ENCODE results near the gene PCSK1.
A peak's percentile ranks its signal among the peaks of the same experiment; 100 is the strongest.

DNA sequence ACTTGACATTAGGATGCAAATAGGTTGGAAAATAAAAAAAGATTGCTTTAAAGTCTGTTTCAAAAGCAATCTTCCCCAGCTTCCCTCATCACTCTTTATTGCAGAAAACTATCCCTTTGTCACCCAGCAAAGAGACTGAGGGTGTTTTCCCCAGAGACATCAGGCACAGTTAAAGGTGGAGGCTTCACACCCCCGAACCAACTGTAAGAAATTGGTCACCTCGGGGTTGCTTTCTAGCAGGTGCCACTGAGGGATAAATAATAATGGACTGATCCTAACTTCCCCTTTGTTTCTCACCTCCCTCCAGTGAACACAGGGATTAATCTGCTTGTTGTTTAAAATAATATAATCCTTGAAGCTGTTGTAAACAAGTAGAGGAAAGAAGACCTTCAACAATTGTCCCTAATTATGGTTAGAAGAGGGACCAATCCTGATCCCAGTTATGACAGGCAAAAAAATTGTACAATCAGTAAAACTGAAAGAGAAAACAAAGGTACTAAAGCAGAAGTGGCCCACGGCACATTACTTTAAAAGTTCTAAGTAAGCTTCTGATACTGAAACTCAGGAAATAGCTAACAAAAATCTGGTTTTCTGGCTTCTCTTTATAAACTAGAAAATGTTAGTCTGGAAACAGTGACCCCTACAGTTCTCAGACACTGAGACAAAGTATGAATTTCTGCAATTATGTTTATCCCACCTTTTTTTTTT is 6.6 kb upstream of the PCSK1 start:
- TF ChIP-seq, protein P1, sequence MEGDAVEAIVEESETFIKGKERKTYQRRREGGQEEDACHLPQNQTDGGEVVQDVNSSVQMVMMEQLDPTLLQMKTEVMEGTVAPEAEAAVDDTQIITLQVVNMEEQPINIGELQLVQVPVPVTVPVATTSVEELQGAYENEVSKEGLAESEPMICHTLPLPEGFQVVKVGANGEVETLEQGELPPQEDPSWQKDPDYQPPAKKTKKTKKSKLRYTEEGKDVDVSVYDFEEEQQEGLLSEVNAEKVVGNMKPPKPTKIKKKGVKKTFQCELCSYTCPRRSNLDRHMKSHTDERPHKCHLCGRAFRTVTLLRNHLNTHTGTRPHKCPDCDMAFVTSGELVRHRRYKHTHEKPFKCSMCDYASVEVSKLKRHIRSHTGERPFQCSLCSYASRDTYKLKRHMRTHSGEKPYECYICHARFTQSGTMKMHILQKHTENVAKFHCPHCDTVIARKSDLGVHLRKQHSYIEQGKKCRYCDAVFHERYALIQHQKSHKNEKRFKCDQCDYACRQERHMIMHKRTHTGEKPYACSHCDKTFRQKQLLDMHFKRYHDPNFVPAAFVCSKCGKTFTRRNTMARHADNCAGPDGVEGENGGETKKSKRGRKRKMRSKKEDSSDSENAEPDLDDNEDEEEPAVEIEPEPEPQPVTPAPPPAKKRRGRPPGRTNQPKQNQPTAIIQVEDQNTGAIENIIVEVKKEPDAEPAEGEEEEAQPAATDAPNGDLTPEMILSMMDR (optimal IDR thresholded peaks at IDR 0.05 in 1 of 3, IDR thresholded peaks at IDR 0.05 in 1 of 3, conservative IDR thresholded peaks at IDR 0.05 in 1 of 3; ENCODE audit: extremely low read depth in 1 of 3, insufficient read depth in 2 of 3, low read length in 3 of 3) = no peak
- peak; percentile 39 for TF ChIP-seq EZH2 (IDR thresholded peaks at IDR 0.05; ENCODE audit: low read length)
